HG03039 (cell line): ENCODE measurements around the gene FOLR1.

Source experiments
- ATAC-seq: cut with Tn5 transposase; IDR thresholded peaks from one replicate; pipeline ENCODE4 v1.9.1; 2021; ENCODE audit warnings: mild to moderate bottlenecking, moderate library complexity; ENCODE audit not compliant: unreplicated experiment

Gene FOLR1

GRCh38 chr11:72222907-72223614 is 31.1 kb downstream of the FOLR1 start:
- ATAC-seq: peak; percentile 63

GRCh38 chr11:72223615-72224563 is 31.9 kb downstream of the FOLR1 start:
- peak; percentile 45 for ATAC-seq

GRCh38 chr11:72224564-72225410 is 32.8 kb downstream of the FOLR1 start, which contains the start of gene INPPL1:
INPPL1 (plus strand) TSS chr11:72224767; CDS start chr11:72224985, 218 bp downstream.
- no peak for ATAC-seq

- ATAC-seq: no peak
Observed at GRCh38 chr11:72225411-72225951, 33.5 kb downstream of the FOLR1 start.

- ATAC-seq: no peak
Observed at GRCh38 chr11:72226701-72227100, 34.8 kb downstream of the FOLR1 start.

- ATAC-seq: no peak
Observed at GRCh38 chr11:72227316-72228228, 35.6 kb downstream of the FOLR1 start.

GRCh38 chr11:72228229-72228843 is 36.4 kb downstream of the FOLR1 start:
- ATAC-seq: no peak

- ATAC-seq: no peak
Observed at GRCh38 chr11:72228844-72229231, 36.9 kb downstream of the FOLR1 start.

- ATAC-seq: no peak
Observed at GRCh38 chr11:72229336-72229924, 37.5 kb downstream of the FOLR1 start.

- ATAC-seq: no peak
Observed at GRCh38 chr11:72229925-72230763, 38.2 kb downstream of the FOLR1 start.

- ATAC-seq: no peak
Observed at GRCh38 chr11:72230764-72231365, 38.9 kb downstream of the FOLR1 start.

- ATAC-seq: no peak
Observed at GRCh38 chr11:72231396-72232259, 39.7 kb downstream of the FOLR1 start.

GRCh38 chr11:72232260-72233055 is 40.5 kb downstream of the FOLR1 start:
- no peak for ATAC-seq

- no peak for ATAC-seq
Observed at GRCh38 chr11:72233056-72233772, 41.3 kb downstream of the FOLR1 start.
